ENCODE measurements around the gene GFRA4. TPM values are rescaled to one million over a fixed set of nuclear protein-coding genes. Genes with fewer than 3 reads are reported as not detected.

Gene GFRA4
- total and polyA plus RNA-seq, 4 donors = 0.15 TPM; not detected in 3

DNA sequence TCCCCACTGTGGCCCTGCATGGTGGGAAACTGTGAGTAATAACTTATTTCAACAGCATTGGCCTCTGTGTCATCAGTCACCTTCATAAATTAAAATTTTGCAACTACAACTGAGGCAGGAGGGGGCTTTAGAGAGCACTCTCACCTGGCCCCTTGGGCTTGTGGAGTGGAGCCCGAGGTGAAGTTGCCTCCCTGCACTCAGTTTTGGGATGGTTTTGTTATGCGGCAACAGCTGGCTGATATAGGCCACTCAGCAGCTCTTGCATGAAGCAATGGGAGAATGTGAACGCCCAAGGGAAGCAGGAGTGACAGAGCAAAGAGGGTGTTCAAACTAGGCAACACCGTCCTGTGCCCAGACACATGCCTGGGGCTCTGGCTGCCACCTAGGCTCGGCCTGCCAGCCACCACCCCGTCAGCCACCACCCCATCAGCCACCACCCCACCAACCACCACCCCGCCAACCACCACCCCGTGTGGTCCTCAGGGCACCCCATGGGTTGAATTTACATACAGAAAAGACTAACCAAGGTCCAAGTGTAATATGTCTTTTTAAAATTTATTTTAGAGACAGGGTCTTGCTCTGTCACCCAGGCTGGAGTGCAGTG lies 4.3 kb upstream of the GFRA4 start:
- H3K4me3 ChIP-seq (ENCODE audit: low read depth, low read length) = no peak overlapping the region
- H3K27me3 ChIP-seq (ENCODE audit: control insufficient read depth, insufficient read depth, low read length) = peaks cover 23% of the 10 kb centered on the region
- H3K27ac ChIP-seq (ENCODE audit: low read depth, low read length) = no peak overlapping the region
- H3K36me3 ChIP-seq (ENCODE audit: control insufficient read depth, insufficient read depth, low read length) = peaks cover 4% of the 10 kb centered on the region
- no peak for DNase-seq (ENCODE audit: low read depth in 4 of 6, low spot score in 6 of 6)
- H3K9me3 ChIP-seq (ENCODE audit: control insufficient read depth, insufficient read depth, low read length) = no peaks in the 10 kb centered on the region
- 100% methylated on average over 5 of the region's 8 CpGs for WGBS (ENCODE audit: insufficient coverage)
- peaks cover 4% of the 10 kb centered on the region for H3K4me1 ChIP-seq (ENCODE audit: control insufficient read depth, insufficient read depth, low read length)

DNA sequence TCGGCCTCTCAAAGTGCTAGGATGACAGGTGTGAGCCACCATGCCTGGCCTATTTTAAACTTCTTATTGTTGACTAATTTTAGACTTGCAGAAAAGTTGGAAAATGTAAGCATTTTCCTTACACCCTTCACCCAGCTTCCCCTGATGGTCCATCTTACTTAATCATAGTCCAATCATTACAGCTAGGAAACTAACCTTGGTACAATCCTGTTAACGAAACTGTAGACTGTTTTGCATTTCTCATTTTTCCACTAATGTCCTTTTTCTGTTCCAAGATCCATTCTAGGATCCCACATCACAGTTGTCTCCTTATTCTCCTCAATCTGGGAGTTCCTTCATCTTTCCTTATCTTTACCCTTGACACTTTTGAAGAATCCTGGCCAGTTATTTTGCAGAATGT lies 659 bp upstream of the GFRA4 start:
- no peak for DNase-seq (ENCODE audit: low read depth in 4 of 6, low spot score in 6 of 6)
- H3K36me3 ChIP-seq (ENCODE audit: control insufficient read depth, insufficient read depth, low read length) = no peaks in the 10 kb centered on the region
- no peak overlapping the region for H3K27ac ChIP-seq (ENCODE audit: low read depth, low read length)
- H3K27me3 ChIP-seq (ENCODE audit: control insufficient read depth, insufficient read depth, low read length) = peaks cover 31% of the 10 kb centered on the region
- WGBS (ENCODE audit: insufficient coverage) = 100% methylated on average over 1 of the region's 2 CpGs
- H3K4me3 ChIP-seq (ENCODE audit: low read depth, low read length) = no peak overlapping the region
- peaks cover 13% of the 10 kb centered on the region for H3K4me1 ChIP-seq (ENCODE audit: control insufficient read depth, insufficient read depth, low read length)
- H3K9me3 ChIP-seq (ENCODE audit: control insufficient read depth, insufficient read depth, low read length) = no peaks in the 10 kb centered on the region

DNA sequence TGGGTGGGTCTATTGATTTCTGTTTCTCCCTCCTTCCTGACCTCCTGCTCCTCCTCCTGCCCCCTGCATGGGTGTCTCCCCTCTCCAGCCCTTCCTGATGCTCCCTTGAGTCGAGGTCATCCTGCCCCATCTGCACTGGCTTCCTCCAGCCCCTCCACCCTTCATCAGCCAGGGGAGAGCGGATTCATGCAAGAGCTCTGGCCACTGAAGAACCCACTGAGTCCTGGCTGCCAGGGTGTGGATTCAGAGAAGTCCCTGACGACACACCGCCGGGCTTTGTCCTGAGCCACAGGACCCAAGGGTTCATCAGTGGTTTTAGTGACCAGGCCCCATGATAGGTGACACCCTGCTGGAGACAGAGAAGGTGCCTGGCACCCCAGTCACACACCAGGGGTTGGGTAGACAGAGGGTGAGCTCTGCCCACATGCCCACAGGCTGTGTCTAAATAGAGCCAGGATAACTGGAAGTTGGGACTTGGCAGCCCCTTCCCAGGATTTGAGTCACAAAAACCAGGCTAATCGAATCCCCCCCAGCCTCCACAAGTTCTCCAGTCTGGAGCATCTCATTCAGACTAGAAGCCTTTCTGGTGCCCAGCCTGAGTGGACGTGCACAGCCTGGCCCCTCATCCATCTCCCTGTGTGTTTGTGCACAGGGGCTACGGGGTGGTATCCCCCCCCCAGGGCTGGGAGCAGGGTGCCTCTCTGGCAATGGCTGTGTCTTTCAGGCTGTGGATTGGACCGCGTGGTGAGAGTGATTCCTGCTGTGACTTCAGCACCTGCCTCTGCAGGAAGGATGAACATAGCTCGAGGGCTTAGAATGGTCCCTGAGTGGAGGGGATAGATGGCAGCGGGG lies 1.2 kb downstream of the GFRA4 start:
- H3K4me1 ChIP-seq (ENCODE audit: control insufficient read depth, insufficient read depth, low read length) = peaks cover 20% of the 10 kb centered on the region
- no peak for DNase-seq (ENCODE audit: low read depth in 4 of 6, low spot score in 6 of 6)
- H3K4me3 ChIP-seq (ENCODE audit: low read depth, low read length) = no peak overlapping the region
- H3K27ac ChIP-seq (ENCODE audit: low read depth, low read length) = no peak overlapping the region
- H3K9me3 ChIP-seq (ENCODE audit: control insufficient read depth, insufficient read depth, low read length) = no peaks in the 10 kb centered on the region
- H3K27me3 ChIP-seq (ENCODE audit: control insufficient read depth, insufficient read depth, low read length) = peaks cover 31% of the 10 kb centered on the region
- 76% methylated on average over 10 of the region's 12 CpGs for WGBS (ENCODE audit: insufficient coverage)
- H3K36me3 ChIP-seq (ENCODE audit: control insufficient read depth, insufficient read depth, low read length) = no peaks in the 10 kb centered on the region

DNA sequence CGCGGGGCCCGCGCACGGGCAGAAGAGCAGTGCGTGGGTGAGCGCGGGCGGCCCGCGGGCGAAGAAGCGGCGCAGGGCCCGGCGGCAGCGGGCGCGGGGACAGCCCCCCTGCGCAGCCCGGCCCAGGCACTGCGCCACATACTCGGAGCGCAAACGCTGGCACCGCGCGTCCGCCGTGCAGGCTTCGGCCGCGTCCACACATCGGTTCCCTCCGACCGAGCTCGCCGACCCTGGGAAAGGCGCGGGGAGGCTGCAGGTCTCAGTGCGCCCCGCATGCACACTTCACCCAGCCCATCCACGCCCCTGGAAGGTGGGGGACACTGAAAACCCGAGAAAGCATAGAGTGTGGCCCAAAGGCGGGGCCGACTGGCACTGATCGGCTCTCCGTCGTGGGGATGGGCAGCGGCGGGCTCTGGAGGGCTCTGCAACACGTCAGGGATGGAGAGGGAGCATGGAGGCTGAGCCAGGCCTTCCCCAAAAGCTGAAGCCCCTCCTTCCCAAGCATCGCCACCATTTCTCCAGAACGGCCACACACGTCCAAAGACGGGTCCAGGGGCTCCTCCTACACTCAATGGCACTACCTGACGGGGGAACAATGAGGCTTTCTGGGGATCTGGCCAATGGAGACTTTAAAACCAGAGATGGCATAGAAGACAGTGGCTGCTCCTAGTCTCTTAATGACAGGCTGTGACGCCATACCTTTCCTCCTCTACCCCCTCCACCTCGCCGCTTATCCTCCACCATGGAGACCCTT lies 2.0 kb downstream of the GFRA4 start:
- H3K4me1 ChIP-seq (ENCODE audit: control insufficient read depth, insufficient read depth, low read length) = peaks cover 20% of the 10 kb centered on the region
- DNase-seq (ENCODE audit: low read depth in 4 of 6, low spot score in 6 of 6) = no peak
- H3K36me3 ChIP-seq (ENCODE audit: control insufficient read depth, insufficient read depth, low read length) = no peaks in the 10 kb centered on the region
- no peaks in the 10 kb centered on the region for H3K9me3 ChIP-seq (ENCODE audit: control insufficient read depth, insufficient read depth, low read length)
- 10% methylated on average over 55 of the region's 60 CpGs for WGBS (ENCODE audit: insufficient coverage)
- H3K27ac ChIP-seq (ENCODE audit: low read depth, low read length) = no peak overlapping the region
- no peak overlapping the region for H3K4me3 ChIP-seq (ENCODE audit: low read depth, low read length)
- H3K27me3 ChIP-seq (ENCODE audit: control insufficient read depth, insufficient read depth, low read length) = peaks cover 31% of the 10 kb centered on the region

DNA sequence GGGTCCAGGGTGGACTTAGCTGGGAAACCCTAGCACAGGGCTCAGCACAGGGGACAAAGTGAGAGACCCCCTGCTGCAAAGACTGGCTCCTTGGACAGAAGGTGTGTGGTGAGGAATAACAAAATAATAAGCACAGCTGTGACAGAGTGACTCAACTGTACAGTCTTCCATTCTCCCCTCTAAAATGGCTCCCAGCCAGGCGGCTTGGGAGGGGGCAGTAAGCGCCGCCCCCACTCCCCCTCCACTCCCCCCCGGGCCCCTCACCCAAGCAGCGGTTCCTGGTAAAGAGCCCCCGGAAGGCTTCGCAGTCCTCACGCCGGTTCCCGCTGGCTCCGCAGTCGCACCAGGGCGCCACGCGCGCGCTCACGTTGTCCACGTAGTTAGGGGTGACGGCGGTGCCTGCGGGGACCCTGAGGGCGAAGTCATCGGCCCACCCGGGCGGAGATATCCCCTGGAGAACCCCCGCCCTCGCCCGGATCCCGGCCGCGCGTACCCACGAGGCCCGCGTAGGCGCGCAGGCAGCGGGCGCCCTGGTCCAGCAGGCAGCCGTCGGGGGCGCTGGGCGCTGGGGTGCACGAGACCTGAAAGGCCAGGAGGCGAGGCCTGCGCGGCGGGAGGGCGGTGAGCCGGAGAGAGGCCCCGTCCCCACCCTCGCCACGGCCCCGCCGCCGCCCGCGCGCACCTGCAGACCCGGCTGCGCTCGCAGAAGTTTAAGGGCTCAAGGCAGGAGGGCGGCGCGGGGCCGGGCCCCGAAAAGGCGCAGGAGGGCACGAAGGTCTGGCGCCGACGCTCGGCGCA lies 2.7 kb downstream of the GFRA4 start:
- 3% methylated on average over 74 of the region's 75 CpGs for WGBS (ENCODE audit: insufficient coverage)

DNA sequence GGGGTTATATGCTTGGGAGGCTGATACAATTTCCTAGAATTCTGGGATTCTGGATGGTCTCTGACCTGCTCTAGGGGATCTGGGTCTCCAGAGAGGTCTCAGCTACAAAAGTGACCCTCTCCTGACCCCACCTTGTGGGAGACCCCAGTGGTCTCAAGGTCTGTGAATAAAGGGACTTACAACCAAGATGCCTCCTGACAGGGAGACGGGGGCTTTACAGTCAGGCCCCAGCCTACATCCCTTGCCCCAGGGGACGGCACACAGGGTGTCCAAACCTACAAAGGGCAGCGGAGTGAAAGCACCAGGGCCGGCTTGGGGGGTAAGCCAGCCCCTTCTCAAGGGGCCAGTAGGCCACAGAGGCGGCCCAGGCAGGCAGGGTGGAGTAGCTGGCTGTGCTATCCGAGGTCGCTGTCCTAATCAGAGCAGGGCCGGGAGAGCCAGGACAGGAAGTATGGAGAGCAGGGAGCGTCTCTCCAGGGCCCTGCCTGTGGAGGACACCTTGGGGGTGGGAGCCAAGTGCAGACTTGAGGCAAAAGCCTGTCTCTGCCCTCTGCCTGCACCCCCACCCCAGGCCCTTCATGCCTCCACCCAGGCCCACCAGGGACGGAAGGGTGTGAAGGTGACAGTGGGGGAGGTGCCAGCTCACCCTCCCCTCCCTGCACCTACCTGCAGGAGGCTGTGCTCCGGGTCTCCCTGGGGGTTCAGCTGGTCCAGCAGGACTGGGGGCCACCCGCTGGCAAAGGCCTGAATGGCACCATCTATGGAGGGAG lies 3.5 kb downstream of the GFRA4 start:
- peaks cover 22% of the 10 kb centered on the region for H3K4me1 ChIP-seq (ENCODE audit: control insufficient read depth, insufficient read depth, low read length)
- H3K36me3 ChIP-seq (ENCODE audit: control insufficient read depth, insufficient read depth, low read length) = peaks cover under 1% of the 10 kb centered on the region
- no peak overlapping the region for H3K27ac ChIP-seq (ENCODE audit: low read depth, low read length)
- H3K9me3 ChIP-seq (ENCODE audit: control insufficient read depth, insufficient read depth, low read length) = no peaks in the 10 kb centered on the region
- DNase-seq (ENCODE audit: low read depth in 4 of 6, low spot score in 6 of 6) = no peak
- peaks cover 31% of the 10 kb centered on the region for H3K27me3 ChIP-seq (ENCODE audit: control insufficient read depth, insufficient read depth, low read length)
- WGBS (ENCODE audit: insufficient coverage) = 75% methylated on average over 4 of the region's 12 CpGs
- no peak overlapping the region for H3K4me3 ChIP-seq (ENCODE audit: low read depth, low read length)

More for the DNA sequence above, 2.7 kb downstream of the GFRA4 start:
- Histone ChIP-seq H3K27ac (ENCODE audit: low read depth, low read length) (no peak overlapping the region), H3K27me3 (ENCODE audit: control insufficient read depth, insufficient read depth, low read length) (peaks cover 31% of the 10 kb centered on the region), H3K4me3 (ENCODE audit: low read depth, low read length) (no peak overlapping the region), H3K9me3 (ENCODE audit: control insufficient read depth, insufficient read depth, low read length) (no peaks in the 10 kb centered on the region), H3K4me1 (ENCODE audit: control insufficient read depth, insufficient read depth, low read length) (peaks cover 20% of the 10 kb centered on the region), H3K36me3 (ENCODE audit: control insufficient read depth, insufficient read depth, low read length) (no peaks in the 10 kb centered on the region)
- no peak for DNase-seq (ENCODE audit: low read depth in 4 of 6, low spot score in 6 of 6)

DNA sequence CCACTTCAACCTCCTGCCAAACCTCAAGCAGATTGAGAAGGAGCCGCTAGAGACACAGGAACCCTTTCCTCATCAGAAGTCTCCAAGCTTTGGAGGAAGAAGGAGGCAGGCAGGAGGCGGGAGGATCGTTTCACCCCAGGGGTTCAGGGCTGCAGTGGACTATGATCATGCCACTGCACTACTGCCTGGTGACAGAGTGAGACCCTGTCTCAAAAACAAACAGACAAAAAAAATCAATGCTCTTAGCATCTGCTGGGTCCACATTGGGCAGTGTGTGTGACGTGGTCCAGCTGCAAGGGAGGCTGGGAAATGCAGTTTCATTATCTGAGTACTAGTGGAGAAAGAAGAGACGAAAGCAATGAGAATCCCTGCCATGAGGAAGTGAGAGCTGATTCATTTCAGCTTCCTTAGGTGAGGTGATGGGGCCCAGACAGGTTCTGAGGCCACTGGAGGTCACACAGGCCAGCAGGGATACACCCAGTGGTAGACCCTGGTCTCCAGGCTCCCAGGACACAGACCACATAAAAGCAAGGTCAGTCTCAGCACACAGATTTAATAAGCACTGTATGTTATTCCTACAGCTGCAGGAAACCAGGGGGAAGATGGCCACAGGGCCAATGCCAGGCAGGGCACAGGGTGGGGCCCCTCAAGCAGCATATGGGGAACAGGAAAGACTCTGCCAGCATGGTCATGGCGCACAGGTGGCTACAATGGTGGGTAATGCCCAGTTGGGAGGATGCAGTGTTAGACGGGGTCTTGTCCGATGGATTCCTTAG lies 4.3 kb downstream of the GFRA4 start:
- WGBS (ENCODE audit: insufficient coverage) = 69% methylated on average over 5 of the region's 8 CpGs
- no peak overlapping the region for H3K27ac ChIP-seq (ENCODE audit: low read depth, low read length)
- DNase-seq (ENCODE audit: low read depth in 4 of 6, low spot score in 6 of 6) = peak in 1 of 6 donors; percentile 86
- no peaks in the 10 kb centered on the region for H3K9me3 ChIP-seq (ENCODE audit: control insufficient read depth, insufficient read depth, low read length)
- peaks cover 31% of the 10 kb centered on the region for H3K27me3 ChIP-seq (ENCODE audit: control insufficient read depth, insufficient read depth, low read length)
- no peak overlapping the region for H3K4me3 ChIP-seq (ENCODE audit: low read depth, low read length)
- peaks cover 3% of the 10 kb centered on the region for H3K36me3 ChIP-seq (ENCODE audit: control insufficient read depth, insufficient read depth, low read length)
- H3K4me1 ChIP-seq (ENCODE audit: control insufficient read depth, insufficient read depth, low read length) = peaks cover 26% of the 10 kb centered on the region

DNA sequence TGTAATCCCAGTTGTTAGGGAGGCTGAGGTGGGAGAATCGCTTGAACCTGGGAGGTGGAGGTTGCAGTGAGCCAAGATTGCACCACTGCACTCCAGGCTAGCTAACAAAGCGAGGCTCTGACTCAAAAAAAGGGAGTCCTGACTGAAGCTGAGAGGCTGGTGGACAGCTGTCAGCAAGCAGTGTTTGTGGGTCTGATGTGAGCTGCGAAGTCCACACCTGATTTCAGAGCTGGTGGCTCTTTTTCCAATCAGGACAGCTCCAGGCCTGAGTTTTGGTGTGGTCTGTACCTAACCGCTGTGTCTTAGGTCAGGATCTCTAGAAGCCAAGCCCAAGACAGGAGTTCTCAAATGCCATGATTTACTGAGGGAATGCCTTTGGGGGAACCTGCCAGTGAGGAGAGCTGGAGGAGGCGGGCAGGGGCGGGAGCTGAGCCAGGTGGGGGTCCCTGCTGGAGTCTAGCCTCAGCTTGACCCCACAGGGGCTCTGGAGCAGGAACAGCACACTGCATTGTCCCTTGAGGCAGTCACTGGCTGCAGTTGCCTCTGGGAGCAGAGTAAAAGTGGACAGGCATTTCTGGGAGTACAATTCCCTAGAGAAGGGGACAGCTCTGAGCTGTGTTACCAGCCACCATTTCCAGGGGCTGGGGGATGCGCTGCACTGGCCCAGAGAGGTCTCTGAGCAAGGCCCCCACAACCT lies 5.0 kb downstream of the GFRA4 start:
- peaks cover 26% of the 10 kb centered on the region for H3K4me1 ChIP-seq (ENCODE audit: control insufficient read depth, insufficient read depth, low read length)
- H3K27me3 ChIP-seq (ENCODE audit: control insufficient read depth, insufficient read depth, low read length) = peaks cover 31% of the 10 kb centered on the region
- WGBS (ENCODE audit: insufficient coverage) = 89% methylated on average over 7 of the region's 7 CpGs
- H3K9me3 ChIP-seq (ENCODE audit: control insufficient read depth, insufficient read depth, low read length) = no peaks in the 10 kb centered on the region
- no peak overlapping the region for H3K27ac ChIP-seq (ENCODE audit: low read depth, low read length)
- peaks cover 3% of the 10 kb centered on the region for H3K36me3 ChIP-seq (ENCODE audit: control insufficient read depth, insufficient read depth, low read length)
- DNase-seq (ENCODE audit: low read depth in 4 of 6, low spot score in 6 of 6) = no peak
- no peak overlapping the region for H3K4me3 ChIP-seq (ENCODE audit: low read depth, low read length)

Data from spinal cord (tissue), 10 donors.